Measurements from ENCODE around the gene MAP7.
"Not testable (repeated sequence)": the region's sequence is repeated elsewhere in the genome, so short reads cannot be mapped to it uniquely, and the experiment has no call there.

Gene MAP7

GRCh38 chr6:136398453-136398852 is 151.8 kb downstream of the MAP7 start:
- TF ChIP-seq CTCF (IDR thresholded peaks at IDR 0.05; ENCODE audit: control insufficient read depth, insufficient read depth, low read depth, low read length, missing control alignments), result no peak
- H3K4me3 ChIP-seq (ENCODE audit: control insufficient read depth, low read depth, low read length), result no peak overlapping the region
- no peak for DNase-seq (ENCODE audit: low read depth)

GRCh38 chr6:136396908-136397307 is 153.3 kb downstream of the MAP7 start:
- TF ChIP-seq CTCF (IDR thresholded peaks at IDR 0.05; ENCODE audit: control insufficient read depth, insufficient read depth, low read depth, low read length, missing control alignments), result no peak
- H3K4me3 ChIP-seq (ENCODE audit: control insufficient read depth, low read depth, low read length), result no peak overlapping the region
- no peak for DNase-seq (ENCODE audit: low read depth)

GRCh38 chr6:136390959-136391358 is 159.3 kb downstream of the MAP7 start:
- not testable (repeated sequence) for DNase-seq (ENCODE audit: low read depth); H3K4me3 ChIP-seq (ENCODE audit: control insufficient read depth, low read depth, low read length)

- H3K4me3 ChIP-seq (ENCODE audit: control insufficient read depth, low read depth, low read length), result no peak overlapping the region
- DNase-seq (ENCODE audit: low read depth), result no peak
- no peak for TF ChIP-seq CTCF (IDR thresholded peaks at IDR 0.05; ENCODE audit: control insufficient read depth, insufficient read depth, low read depth, low read length, missing control alignments)
These were observed 162.9 kb downstream of the MAP7 start for GRCh38 chr6:136387316-136387715.

GRCh38 chr6:136383268-136383937 is 166.8 kb downstream of the MAP7 start:
- DNase-seq (ENCODE audit: low read depth), result no peak
- no peak overlapping the region for H3K4me3 ChIP-seq (ENCODE audit: control insufficient read depth, low read depth, low read length)
- TF ChIP-seq CTCF (IDR thresholded peaks at IDR 0.05; ENCODE audit: control insufficient read depth, insufficient read depth, low read depth, low read length, missing control alignments), result no peak

GRCh38 chr6:136382676-136383252 is 167.5 kb downstream of the MAP7 start:
- TF ChIP-seq CTCF (IDR thresholded peaks at IDR 0.05; ENCODE audit: control insufficient read depth, insufficient read depth, low read depth, low read length, missing control alignments), result no peak
- no peak overlapping the region for H3K4me3 ChIP-seq (ENCODE audit: control insufficient read depth, low read depth, low read length)
- DNase-seq (ENCODE audit: low read depth), result no peak

GRCh38 chr6:136378888-136379287 is 171.3 kb downstream of the MAP7 start:
- peak; percentile 23 for TF ChIP-seq CTCF (IDR thresholded peaks at IDR 0.05; ENCODE audit: control insufficient read depth, insufficient read depth, low read depth, low read length, missing control alignments)
- no peak for DNase-seq (ENCODE audit: low read depth)
- H3K4me3 ChIP-seq (ENCODE audit: control insufficient read depth, low read depth, low read length), result no peak overlapping the region

- not testable (repeated sequence) for DNase-seq (ENCODE audit: low read depth); H3K4me3 ChIP-seq (ENCODE audit: control insufficient read depth, low read depth, low read length)
These were observed 174.4 kb downstream of the MAP7 start for GRCh38 chr6:136375836-136376235.

All from AG09309 (cell line).